CD4-positive, alpha-beta T cell treated with Interleukin-4 for 4 hours (primary cell): ENCODE results near the gene COL6A2.
A peak's percentile ranks its signal among the peaks of the same experiment; 100 is the strongest.
"Not testable (repeated sequence)": the region's sequence is repeated elsewhere in the genome, so short reads cannot be mapped to it uniquely, and the experiment has no call there.

ENCODE experiments used
- DNase-seq: peaks from one replicate; pipeline ENCODE4 v3.0.0-alpha.2; 2020

Gene COL6A2

DNA sequence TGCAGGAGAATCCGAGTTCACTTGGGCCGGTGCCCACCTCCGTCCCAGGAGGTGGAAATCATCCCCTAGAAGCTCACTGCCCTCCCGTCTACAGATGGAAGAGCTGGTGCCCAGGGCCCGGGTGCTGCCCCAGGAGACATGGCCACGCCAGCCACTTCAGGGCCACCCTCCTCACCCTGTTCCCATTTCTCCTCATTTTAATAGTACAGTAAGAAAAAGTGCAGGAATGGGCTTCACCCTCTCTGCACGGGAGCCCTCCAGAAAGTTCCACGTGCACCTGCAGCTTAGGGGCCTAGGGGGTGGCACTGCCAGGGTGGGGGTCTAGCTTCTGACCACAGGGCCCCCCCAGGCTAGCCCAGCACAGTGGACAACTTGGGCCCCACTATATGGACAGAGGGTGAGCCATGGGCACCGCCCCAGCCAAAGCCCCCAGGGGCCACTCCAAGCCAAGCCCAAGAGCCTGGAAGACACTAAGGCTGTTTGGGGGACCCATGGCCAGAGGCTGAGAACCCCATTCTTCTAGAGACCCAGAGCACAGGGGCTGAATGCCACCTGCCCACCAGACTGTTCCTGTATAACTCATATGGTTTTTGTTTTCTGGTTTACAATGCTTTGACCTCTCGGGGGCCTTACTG, 60.9 kb downstream of the COL6A2 start:
- DNase-seq, result no peak

DNA sequence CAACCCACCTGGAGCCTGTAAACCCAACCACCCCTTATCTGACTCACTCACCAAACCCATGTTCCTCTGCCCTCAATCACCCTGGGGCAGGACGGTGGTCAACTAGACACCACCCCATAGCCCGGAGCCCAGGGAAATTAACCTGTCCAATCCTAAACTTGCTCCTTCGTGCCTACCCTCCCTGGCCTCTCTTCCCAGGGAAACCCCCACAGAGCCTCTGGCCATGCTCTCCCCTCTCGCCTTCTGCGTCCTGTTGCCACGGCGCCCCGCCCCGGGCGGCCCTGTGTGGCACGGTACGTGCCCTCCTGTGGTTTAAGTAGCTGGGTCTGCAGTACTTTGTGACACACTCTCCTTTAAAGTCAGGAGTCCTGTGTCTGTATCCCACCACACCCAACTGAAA, 61.5 kb downstream of the COL6A2 start:
- no peak for DNase-seq

GRCh38 chr21:46159841-46160656, 62.1 kb downstream of the COL6A2 start:
- DNase-seq, result no peak

- DNase-seq, result no peak
Observed at GRCh38 chr21:46160657-46160906, 62.7 kb downstream of the COL6A2 start.

GRCh38 chr21:46160907-46161632, 63.2 kb downstream of the COL6A2 start:
- no peak for DNase-seq

GRCh38 chr21:46161633-46162592, 64.0 kb downstream of the COL6A2 start:
- no peak for DNase-seq

DNA sequence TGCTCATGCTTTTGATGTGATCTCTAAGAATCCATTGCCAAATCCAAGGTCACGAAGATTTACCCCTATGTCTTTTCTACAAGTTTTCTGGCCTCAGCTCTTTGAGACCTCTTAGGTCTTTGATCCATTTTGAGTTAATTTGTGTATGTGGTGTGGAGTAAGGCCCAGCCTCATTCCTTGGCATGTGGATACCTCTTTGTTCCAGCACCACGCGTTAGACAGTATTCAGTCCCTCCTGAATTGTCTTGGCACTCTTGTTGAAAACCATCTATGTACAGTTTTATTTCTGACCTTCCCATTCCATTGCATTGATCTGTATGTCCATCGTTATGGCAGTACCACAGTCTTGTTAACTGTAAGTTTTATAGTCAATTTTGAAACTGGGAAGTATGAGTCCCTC, 65.5 kb downstream of the COL6A2 start:
- DNase-seq, result no peak

DNA sequence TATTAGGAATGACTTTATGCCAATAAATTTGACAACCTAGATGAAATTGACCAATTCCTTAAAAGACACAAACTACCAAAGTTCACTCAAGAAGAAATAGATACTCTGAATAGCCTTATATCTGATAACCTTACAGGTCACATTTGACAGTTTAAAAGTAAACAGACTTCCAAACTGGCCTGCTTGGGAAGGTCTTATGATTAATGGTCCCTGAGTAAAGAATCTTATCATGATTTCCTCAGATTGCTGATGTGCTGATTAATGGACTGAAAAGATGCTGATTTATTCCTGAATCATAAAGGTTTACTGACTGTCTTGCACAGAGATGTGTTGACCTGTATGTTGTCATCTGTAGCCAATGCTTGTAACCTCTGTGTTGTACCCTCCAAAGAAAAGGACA, 67.2 kb downstream of the COL6A2 start:
- DNase-seq, result no peak

- no peak for DNase-seq
Observed at GRCh38 chr21:46168238-46168637, 70.3 kb downstream of the COL6A2 start.

DNA sequence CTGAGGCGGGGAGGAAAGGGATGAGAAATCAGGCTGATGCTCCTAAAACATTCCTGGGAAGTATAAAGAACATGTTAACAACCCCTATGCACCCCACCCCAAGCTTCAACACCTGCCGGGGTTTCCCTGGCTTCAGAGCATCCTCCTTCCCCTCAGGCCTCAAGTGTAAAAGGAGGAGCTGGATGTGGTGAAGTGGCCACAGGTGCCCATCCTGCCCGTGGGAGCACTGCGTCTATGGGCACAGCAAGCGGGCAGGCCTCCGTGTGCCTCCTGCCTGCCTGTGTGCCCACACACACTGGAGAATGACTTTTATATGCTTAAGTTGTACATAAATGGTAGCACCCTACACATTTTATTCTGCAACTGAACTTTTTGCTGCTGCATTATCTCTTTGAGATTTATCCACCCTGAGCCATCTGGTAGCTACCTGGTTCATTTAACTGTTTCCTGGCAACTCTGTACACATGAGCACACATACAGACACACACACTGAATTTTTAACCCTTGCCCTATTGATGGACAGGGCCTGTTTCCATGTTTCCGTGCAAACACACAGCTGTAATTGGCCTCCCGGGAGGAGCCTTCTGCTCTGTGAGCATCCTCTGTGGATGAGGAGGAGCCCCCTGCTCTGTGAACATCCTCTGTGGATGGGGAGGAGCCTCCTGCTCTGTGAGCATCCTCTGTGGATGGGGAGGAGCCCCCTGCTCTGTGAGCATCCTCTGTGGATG, 70.9 kb downstream of the COL6A2 start:
- no peak for DNase-seq

DNA sequence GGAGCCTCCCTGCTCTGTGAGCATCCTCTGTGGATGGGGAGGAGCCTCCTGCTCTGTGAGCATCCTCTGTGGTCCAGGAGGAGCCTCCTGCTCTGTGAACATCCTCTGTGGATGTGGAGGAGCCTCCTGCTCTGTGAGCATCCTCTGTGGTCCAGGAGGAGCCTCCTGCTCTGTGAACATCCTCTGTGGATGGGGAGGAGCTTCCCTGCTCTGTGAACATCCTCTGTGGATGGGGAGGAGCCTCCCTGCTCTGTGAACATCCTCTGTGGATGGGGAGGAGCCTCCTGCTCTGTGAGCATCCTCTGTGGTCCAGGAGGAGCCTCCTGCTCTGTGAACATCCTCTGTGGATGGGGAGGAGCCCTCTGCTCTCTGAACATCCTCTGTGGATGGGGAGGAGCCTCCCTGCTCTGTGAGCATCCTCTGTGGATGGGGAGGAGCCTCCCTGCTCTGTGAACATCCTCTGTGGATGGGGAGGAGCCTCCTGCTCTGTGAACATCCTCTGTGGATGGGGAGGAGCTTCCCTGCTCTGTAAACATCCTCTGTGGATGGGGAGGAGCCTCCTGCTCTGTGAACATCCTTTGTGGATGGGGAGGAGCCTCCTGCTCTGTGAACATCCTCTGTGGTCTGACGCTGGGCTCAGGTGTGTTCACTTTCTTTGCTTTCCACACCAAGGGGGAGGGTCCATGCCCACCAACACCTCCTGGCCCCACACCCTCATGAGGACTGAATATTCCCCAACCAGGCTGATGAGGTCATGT, 72.7 kb downstream of the COL6A2 start:
- peak; percentile 9 for DNase-seq

GRCh38 chr21:46171585-46171984, 73.7 kb downstream of the COL6A2 start:
- no peak for DNase-seq

GRCh38 chr21:46171996-46172862, 74.3 kb downstream of the COL6A2 start:
- DNase-seq, result no peak

DNA sequence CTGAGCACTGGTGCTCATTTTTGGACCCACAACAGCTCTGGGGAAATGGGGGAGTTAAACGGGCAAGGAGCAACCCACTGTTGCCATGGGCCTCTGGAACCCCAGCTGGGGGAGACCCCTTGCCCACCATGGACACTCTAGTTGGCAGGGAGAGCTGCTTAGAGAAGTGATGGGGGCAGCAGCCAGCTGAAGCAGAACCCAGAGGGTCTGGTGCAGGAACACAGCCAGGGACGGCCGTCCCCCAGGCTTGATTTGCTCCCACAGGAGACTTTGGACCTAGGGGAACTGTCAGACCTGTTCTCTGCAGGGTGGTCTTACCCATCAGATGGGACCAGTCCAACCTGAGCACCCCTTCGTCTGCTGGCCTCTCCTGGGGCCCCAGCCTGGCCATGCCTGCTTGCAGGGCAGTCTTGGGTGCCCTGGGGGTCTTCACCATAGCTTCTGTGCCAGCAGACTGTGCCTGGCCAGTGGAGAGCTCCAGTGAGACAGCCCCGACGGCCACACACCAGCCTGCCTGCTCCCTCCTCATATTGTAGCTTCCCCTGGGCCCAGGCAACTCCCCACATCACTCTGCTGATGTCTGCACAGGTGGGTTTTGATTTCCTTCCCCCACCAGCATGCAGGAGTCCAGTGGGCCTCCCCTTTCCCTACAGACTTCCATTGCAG, 75.1 kb downstream of the COL6A2 start:
- no peak for DNase-seq

GRCh38 chr21:46173573-46173972, 75.7 kb downstream of the COL6A2 start:
- no peak for DNase-seq

- not testable (repeated sequence) for DNase-seq
Observed at GRCh38 chr21:46176443-46177129, 78.7 kb downstream of the COL6A2 start.

- no peak for DNase-seq
Observed at GRCh38 chr21:46178961-46179360, 81.0 kb downstream of the COL6A2 start.
